ENCODE data around the gene HKDC1.
"Not testable (repeated sequence)": the region's sequence is repeated elsewhere in the genome, so short reads cannot be mapped to it uniquely, and the experiment has no call there.

DNA sequence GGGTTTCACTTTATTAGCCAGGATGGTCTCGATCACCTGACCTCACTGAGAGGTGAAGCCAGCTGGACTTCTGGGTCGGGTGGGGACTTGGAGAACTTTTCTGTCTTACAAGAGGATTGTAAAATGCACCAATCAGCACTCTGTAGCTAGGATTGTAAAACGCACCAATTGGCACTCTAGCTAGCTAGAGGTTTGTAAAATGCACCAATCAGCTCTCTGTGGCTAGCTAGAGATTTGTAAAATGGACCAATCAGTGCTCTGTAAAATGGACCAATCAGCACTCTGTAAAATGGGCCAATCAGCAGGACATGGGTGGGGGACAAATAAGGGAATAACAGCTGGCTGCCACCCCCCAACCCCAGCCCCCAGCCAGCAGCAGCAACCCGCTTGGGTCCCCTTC is 44.8 kb upstream of the HKDC1 start:
- TF ChIP-seq, protein P1, sequence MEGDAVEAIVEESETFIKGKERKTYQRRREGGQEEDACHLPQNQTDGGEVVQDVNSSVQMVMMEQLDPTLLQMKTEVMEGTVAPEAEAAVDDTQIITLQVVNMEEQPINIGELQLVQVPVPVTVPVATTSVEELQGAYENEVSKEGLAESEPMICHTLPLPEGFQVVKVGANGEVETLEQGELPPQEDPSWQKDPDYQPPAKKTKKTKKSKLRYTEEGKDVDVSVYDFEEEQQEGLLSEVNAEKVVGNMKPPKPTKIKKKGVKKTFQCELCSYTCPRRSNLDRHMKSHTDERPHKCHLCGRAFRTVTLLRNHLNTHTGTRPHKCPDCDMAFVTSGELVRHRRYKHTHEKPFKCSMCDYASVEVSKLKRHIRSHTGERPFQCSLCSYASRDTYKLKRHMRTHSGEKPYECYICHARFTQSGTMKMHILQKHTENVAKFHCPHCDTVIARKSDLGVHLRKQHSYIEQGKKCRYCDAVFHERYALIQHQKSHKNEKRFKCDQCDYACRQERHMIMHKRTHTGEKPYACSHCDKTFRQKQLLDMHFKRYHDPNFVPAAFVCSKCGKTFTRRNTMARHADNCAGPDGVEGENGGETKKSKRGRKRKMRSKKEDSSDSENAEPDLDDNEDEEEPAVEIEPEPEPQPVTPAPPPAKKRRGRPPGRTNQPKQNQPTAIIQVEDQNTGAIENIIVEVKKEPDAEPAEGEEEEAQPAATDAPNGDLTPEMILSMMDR (IDR thresholded peaks at IDR 0.05; ENCODE audit: poor library complexity, severe bottlenecking), result not testable (repeated sequence)
- TF ChIP-seq RAD21 (conservative IDR thresholded peaks at IDR 0.05); EZH2 (IDR thresholded peaks at IDR 0.05; ENCODE audit: borderline replicate concordance, insufficient read depth, low read length, poor library complexity, severe bottlenecking); EP300 (conservative IDR thresholded peaks at IDR 0.05; ENCODE audit: poor library complexity, severe bottlenecking); TAF1 (IDR thresholded peaks at IDR 0.05; ENCODE audit: low read depth); SMC3 (conservative IDR thresholded peaks at IDR 0.05; ENCODE audit: poor library complexity); POLR2AphosphoS5 (IDR thresholded peaks at IDR 0.05); MXI1 (conservative IDR thresholded peaks at IDR 0.05; ENCODE audit: poor library complexity, severe bottlenecking): not testable (repeated sequence)
- TF ChIP-seq, protein P2, sequence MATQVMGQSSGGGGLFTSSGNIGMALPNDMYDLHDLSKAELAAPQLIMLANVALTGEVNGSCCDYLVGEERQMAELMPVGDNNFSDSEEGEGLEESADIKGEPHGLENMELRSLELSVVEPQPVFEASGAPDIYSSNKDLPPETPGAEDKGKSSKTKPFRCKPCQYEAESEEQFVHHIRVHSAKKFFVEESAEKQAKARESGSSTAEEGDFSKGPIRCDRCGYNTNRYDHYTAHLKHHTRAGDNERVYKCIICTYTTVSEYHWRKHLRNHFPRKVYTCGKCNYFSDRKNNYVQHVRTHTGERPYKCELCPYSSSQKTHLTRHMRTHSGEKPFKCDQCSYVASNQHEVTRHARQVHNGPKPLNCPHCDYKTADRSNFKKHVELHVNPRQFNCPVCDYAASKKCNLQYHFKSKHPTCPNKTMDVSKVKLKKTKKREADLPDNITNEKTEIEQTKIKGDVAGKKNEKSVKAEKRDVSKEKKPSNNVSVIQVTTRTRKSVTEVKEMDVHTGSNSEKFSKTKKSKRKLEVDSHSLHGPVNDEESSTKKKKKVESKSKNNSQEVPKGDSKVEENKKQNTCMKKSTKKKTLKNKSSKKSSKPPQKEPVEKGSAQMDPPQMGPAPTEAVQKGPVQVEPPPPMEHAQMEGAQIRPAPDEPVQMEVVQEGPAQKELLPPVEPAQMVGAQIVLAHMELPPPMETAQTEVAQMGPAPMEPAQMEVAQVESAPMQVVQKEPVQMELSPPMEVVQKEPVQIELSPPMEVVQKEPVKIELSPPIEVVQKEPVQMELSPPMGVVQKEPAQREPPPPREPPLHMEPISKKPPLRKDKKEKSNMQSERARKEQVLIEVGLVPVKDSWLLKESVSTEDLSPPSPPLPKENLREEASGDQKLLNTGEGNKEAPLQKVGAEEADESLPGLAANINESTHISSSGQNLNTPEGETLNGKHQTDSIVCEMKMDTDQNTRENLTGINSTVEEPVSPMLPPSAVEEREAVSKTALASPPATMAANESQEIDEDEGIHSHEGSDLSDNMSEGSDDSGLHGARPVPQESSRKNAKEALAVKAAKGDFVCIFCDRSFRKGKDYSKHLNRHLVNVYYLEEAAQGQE (IDR thresholded peaks at IDR 0.05; ENCODE audit: borderline replicate concordance), result not testable (repeated sequence)
